Fibroblast of lung (primary cell): ENCODE data around the gene LMF1. TPM values are rescaled to one million over a fixed set of nuclear protein-coding genes. Genes with fewer than 3 reads are reported as not detected.

Source experiments
- DNase-seq, 2 donors: peaks; one replicate each; pipeline versions ENCODE4 v3.0.0 to v3.0.0-alpha.2; 2010; ENCODE audit warnings: low read depth in 2 of 2
- H2AFZ ChIP-seq: 2 replicates; pipeline ENCODE4 v1.5.1; 2012; ENCODE audit warnings: low read length, control low read depth, inconsistent platforms
- H3K27ac ChIP-seq: 2 replicates; pipeline ENCODE4 v1.5.1; 2011; ENCODE audit warnings: low read length, control low read depth; ENCODE audit not compliant: insufficient read depth
- H3K27me3 ChIP-seq: 2 replicates; pipeline ENCODE4 v1.5.1; 2011; ENCODE audit warnings: mild to moderate bottlenecking, low read length; ENCODE audit not compliant: control insufficient read depth, insufficient read depth
- H3K36me3 ChIP-seq: 2 replicates; pipeline ENCODE4 v1.5.1; 2011; ENCODE audit warnings: low read length; ENCODE audit not compliant: control insufficient read depth, insufficient read depth
- H3K4me1 ChIP-seq: 2 replicates; pipeline ENCODE4 v1.5.1; 2011; ENCODE audit warnings: low read length; ENCODE audit not compliant: control insufficient read depth, insufficient read depth; ENCODE audit errors: extremely low read depth
- H3K4me2 ChIP-seq: 2 replicates; pipeline ENCODE4 v1.5.1; 2011; ENCODE audit warnings: low read length, control low read depth; ENCODE audit not compliant: insufficient read depth; ENCODE audit errors: extremely low read depth
- H3K4me3 ChIP-seq, 4 experiments: fragments of 200-600 bp in 1 of 4; sonication (generic) in 1 of 4; replicated peaks in 1 of 4; 2 replicates each; pipeline ENCODE4 v1.5.1; 2011 to 2016; ENCODE audit warnings: low read length in 4 of 4, low read depth in 3 of 4, mild to moderate bottlenecking in 3 of 4, control low read depth in 2 of 4, inconsistent platforms in 1 of 4, mixed read lengths in 1 of 4; ENCODE audit not compliant: insufficient read depth in 1 of 4; ENCODE audit errors: control extremely low read depth in 1 of 4
- H3K79me2 ChIP-seq: 2 replicates; pipeline ENCODE4 v1.5.1; 2012; ENCODE audit warnings: mild to moderate bottlenecking, low read length, inconsistent platforms; ENCODE audit not compliant: control insufficient read depth, insufficient read depth
- H3K9ac ChIP-seq: 2 replicates; pipeline ENCODE4 v1.5.1; 2011; ENCODE audit warnings: mild to moderate bottlenecking, low read length, control low read depth; ENCODE audit not compliant: insufficient read depth
- H3K9me3 ChIP-seq: 2 replicates; pipeline ENCODE4 v1.5.1; 2012; ENCODE audit warnings: low read depth, low read length; ENCODE audit not compliant: control insufficient read depth, insufficient read depth
- H4K20me1 ChIP-seq: 2 replicates; pipeline ENCODE4 v1.5.1; 2011; ENCODE audit warnings: low read length; ENCODE audit not compliant: control insufficient read depth, insufficient read depth; ENCODE audit errors: extremely low read depth
- EZH2 ChIP-seq: IDR thresholded peaks from 2 replicates; pipeline ENCODE4 v1.5.1; 2012; ENCODE audit warnings: low read length, control low read depth, mild to moderate bottlenecking; ENCODE audit errors: missing control alignments
- polyA plus RNA-seq, 2 donors: library from polyadenylated mRNA; depleted of rRNA in 1 of 2; stranded (reverse) in 1 of 2; unstranded in 1 of 2; fragments of >200 nt; gene quantifications; 2 replicates each; pipeline ENCODE4 v1.2.1, GENCODE V29; 2011 to 2012; ENCODE audit warnings: missing spikeins in 1 of 2
- total RNA-seq: library from RNA; depleted of rRNA; stranded (reverse); fragments of >200 nt; gene quantifications from 2 replicates; pipeline ENCODE4 v1.2.1, GENCODE V29; 2014
- TF ChIP-seq, protein P1 (sequence below), 2 donors: IDR thresholded peaks in 1 of 2; conservative IDR thresholded peaks in 1 of 2; 1 replicate in 1 of 2; 2 replicates in 1 of 2; pipeline ENCODE4 v1.5.1; 2011 to 2012; ENCODE audit warnings: low read length in 2 of 2, control low read depth in 1 of 2, inconsistent platforms in 1 of 2, low read depth in 1 of 2, mild to moderate bottlenecking in 1 of 2

Gene LMF1
- total and polyA plus RNA-seq, 2 donors (not counting 1 experiment from before 2014, with no cell fraction given), result 12.3 to 12.6 TPM

DNA sequence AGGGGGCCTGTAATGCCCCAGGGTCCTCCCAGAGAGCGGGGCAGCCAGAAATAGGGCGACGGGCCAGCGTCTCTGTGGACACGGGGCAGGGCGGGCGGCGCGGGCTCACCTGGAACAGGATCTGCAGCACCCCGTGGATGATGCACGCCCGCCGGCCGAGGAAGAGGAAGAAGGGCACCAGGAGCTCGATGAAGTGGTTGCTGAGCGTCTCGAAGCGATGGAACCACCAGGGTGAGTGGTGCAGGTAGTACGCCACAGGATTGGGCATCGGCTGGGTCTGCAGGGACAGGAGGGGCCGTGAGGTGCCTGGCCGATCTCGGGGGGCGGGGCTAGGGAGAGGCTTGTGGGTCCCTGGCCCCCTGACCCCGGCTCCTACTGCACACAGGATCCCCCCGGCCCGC, 91.3 kb downstream of the LMF1 start:
- TF ChIP-seq, protein P1, sequence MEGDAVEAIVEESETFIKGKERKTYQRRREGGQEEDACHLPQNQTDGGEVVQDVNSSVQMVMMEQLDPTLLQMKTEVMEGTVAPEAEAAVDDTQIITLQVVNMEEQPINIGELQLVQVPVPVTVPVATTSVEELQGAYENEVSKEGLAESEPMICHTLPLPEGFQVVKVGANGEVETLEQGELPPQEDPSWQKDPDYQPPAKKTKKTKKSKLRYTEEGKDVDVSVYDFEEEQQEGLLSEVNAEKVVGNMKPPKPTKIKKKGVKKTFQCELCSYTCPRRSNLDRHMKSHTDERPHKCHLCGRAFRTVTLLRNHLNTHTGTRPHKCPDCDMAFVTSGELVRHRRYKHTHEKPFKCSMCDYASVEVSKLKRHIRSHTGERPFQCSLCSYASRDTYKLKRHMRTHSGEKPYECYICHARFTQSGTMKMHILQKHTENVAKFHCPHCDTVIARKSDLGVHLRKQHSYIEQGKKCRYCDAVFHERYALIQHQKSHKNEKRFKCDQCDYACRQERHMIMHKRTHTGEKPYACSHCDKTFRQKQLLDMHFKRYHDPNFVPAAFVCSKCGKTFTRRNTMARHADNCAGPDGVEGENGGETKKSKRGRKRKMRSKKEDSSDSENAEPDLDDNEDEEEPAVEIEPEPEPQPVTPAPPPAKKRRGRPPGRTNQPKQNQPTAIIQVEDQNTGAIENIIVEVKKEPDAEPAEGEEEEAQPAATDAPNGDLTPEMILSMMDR (conservative IDR thresholded peaks at IDR 0.05 in 1 of 2, IDR thresholded peaks at IDR 0.05 in 1 of 2; ENCODE audit: low read depth in 1 of 2, low read length in 2 of 2), result no peak
- TF ChIP-seq EZH2, result no peak
- no peaks in the 10 kb centered on the region for H3K79me2 ChIP-seq
- no peak overlapping the region for H3K27ac ChIP-seq
- H3K9ac ChIP-seq, result no peak overlapping the region
- no peaks in the 10 kb centered on the region for H3K36me3 ChIP-seq
- H3K9me3 ChIP-seq, result no peaks in the 10 kb centered on the region
- H3K27me3 ChIP-seq, result no peaks in the 10 kb centered on the region
- no peaks in the 10 kb centered on the region for H3K4me1 ChIP-seq
- DNase-seq, result no peak
- no peak overlapping the region for H3K4me3 ChIP-seq
- no peak overlapping the region for H2AFZ ChIP-seq
- H3K4me2 ChIP-seq, result no peak overlapping the region
- H4K20me1 ChIP-seq, result no peaks in the 10 kb centered on the region

DNA sequence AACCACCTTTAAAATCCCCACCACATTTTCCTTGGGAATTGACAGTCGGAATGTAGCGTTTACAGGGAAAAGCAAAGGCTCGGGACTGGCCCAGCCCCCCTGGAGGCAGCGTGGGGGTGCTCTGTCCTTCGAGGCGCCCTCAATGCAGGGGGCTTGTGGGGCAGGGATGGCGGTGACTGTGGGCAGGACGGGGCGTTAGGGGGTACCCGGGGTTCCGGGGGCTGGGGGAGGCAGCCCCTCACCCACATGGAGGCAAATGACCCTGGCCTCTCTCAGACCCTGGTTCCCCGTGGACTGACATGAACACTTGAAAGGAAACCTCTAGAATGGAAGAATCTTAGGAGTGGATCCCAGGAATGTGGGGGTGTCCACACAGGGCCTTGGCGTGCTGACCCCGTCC, 91.9 kb downstream of the LMF1 start:
- no peaks in the 10 kb centered on the region for H3K4me1 ChIP-seq
- no peaks in the 10 kb centered on the region for H4K20me1 ChIP-seq
- no peak overlapping the region for H3K4me3 ChIP-seq
- H2AFZ ChIP-seq, result no peak overlapping the region
- no peak overlapping the region for H3K9ac ChIP-seq
- no peaks in the 10 kb centered on the region for H3K79me2 ChIP-seq
- no peak overlapping the region for H3K4me2 ChIP-seq
- no peak for DNase-seq
- no peaks in the 10 kb centered on the region for H3K9me3 ChIP-seq
- H3K36me3 ChIP-seq, result no peaks in the 10 kb centered on the region
- H3K27me3 ChIP-seq, result no peaks in the 10 kb centered on the region
- TF ChIP-seq, protein P1 (conservative IDR thresholded peaks at IDR 0.05 in 1 of 2, IDR thresholded peaks at IDR 0.05 in 1 of 2; ENCODE audit: low read depth in 1 of 2, low read length in 2 of 2), result no peak
- no peak for TF ChIP-seq EZH2
- no peak overlapping the region for H3K27ac ChIP-seq

DNA sequence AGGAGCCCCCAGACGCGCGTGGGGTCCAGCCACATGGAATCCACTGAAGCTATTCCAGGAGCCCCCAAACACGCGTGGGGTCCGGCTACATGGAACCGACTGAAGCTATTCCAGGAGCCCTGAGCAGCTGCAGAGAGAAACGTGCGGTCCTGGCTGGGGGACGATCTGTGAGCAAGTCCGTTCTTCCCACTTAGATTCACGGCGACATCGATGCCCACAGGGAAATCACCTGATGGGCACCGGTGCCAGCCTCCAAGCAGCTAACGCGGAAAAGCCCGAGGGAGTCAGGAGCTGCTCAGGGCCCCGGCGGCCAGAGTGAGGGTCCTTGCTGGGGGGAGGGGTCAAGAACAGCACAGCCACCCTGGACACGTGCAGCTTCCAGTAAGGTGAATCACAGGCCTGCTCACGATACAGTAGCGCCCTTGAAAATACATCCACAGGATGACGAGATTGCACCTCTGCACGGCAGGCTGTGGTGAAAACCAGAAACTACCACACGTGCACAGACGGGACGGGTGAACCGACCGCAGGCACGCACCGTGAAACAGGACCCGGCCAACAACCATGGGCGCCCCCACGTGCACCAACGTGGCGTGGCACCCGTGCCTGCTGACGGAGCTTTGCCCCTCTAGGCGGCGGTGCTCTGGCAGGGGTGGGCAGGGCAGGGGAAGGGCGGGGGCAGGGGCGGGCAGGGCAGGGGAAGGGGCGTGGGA, 92.6 kb downstream of the LMF1 start:
- Histone ChIP-seq H3K9ac (peak overlapping the region; percentile 7), H3K27ac (no peak overlapping the region), H3K4me3 (no peak overlapping the region), H4K20me1 (no peaks in the 10 kb centered on the region), H3K4me2 (no peak overlapping the region), H3K27me3 (no peaks in the 10 kb centered on the region), H3K4me1 (no peaks in the 10 kb centered on the region), H3K79me2 (no peaks in the 10 kb centered on the region), H2AFZ (no peak overlapping the region), H3K36me3 (no peaks in the 10 kb centered on the region), H3K9me3 (no peaks in the 10 kb centered on the region)
- TF ChIP-seq, protein P1 (conservative IDR thresholded peaks at IDR 0.05 in 1 of 2, IDR thresholded peaks at IDR 0.05 in 1 of 2; ENCODE audit: low read depth in 1 of 2, low read length in 2 of 2), result no peak
- no peak for TF ChIP-seq EZH2
- peak in 1 of 2 donors; percentile 62 for DNase-seq
